Activated B cell treated with CpG ODN at 0.5 μM for 24 hours (primary cell): ENCODE results near the gene APBA2. TPM values are rescaled to one million over a fixed set of nuclear protein-coding genes. Genes with fewer than 3 reads are reported as not detected.

Source experiments
- ATAC-seq: fragments of 200-7000 bp; cut with Tn5 transposase; one replicate; pipeline ENCODE4 v1.10.0; 2021; ENCODE audit warnings: low read depth, mild to moderate bottlenecking, moderate library complexity
- CTCF ChIA-PET: fragments of 350-600 bp; sonication (Branson Sonifier 250); formaldehyde crosslinking; loops from one replicate; lab custom pipeline; 2021; ENCODE audit warnings: antibody characterized with exemption; lab: Charles Lee
- POLR2A ChIA-PET: fragments of 350-600 bp; sonication (Branson Sonifier 250); formaldehyde crosslinking; loops from one replicate; lab custom pipeline; 2021; ENCODE audit warnings: antibody characterized with exemption; lab: Charles Lee
- DNase-seq: peaks from one replicate; pipeline ENCODE4 v3.0.0; 2022
- H3K27ac Mint-ChIP-seq: one replicate; pipeline ENCODE4 v1.8.0; 2020; ENCODE audit warnings: mixed read lengths
- H3K27me3 Mint-ChIP-seq: one replicate; pipeline ENCODE4 v1.8.0; 2021; ENCODE audit warnings: mixed read lengths
- H3K36me3 Mint-ChIP-seq: one replicate; pipeline ENCODE4 v1.8.0; 2021; ENCODE audit warnings: low read depth, mixed read lengths
- H3K4me1 Mint-ChIP-seq: one replicate; pipeline ENCODE4 v1.8.0; 2021; ENCODE audit warnings: mixed read lengths
- H3K4me3 Mint-ChIP-seq: one replicate; pipeline ENCODE4 v1.8.0; 2020; ENCODE audit warnings: mild to moderate bottlenecking, mixed read lengths
- H3K9me3 Mint-ChIP-seq: one replicate; pipeline ENCODE4 v1.8.0; 2020; ENCODE audit warnings: mixed read lengths
- intact Hi-C: fragments of 100-400 bp; cut with micrococcal nuclease; formaldehyde crosslinking; loops from one replicate; pipeline ENCODE4 v1.15.1; 2024
- total RNA-seq: library from RNA; stranded (reverse); gene quantifications from 2 replicates; pipeline ENCODE4 v1.2.3, GENCODE V29; 2022
- TF ChIP-seq, protein P1 (sequence below): fragments of 200-600 bp; IDR thresholded peaks from one replicate; pipeline ENCODE4 v1.8.0; 2022; ENCODE audit warnings: antibody characterized with exemption, mild to moderate bottlenecking

The APBA2 gene
- total RNA-seq, 1 donor from 2014 or later = not detected

GRCh38 chr15:29014493-29014892, 128.7 kb downstream of the APBA2 start:
- intact Hi-C loops = no loop called here
- no peaks in the 10 kb centered on the region for H3K27me3 Mint-ChIP-seq
- no peak for ATAC-seq
- TF ChIP-seq, protein P1, sequence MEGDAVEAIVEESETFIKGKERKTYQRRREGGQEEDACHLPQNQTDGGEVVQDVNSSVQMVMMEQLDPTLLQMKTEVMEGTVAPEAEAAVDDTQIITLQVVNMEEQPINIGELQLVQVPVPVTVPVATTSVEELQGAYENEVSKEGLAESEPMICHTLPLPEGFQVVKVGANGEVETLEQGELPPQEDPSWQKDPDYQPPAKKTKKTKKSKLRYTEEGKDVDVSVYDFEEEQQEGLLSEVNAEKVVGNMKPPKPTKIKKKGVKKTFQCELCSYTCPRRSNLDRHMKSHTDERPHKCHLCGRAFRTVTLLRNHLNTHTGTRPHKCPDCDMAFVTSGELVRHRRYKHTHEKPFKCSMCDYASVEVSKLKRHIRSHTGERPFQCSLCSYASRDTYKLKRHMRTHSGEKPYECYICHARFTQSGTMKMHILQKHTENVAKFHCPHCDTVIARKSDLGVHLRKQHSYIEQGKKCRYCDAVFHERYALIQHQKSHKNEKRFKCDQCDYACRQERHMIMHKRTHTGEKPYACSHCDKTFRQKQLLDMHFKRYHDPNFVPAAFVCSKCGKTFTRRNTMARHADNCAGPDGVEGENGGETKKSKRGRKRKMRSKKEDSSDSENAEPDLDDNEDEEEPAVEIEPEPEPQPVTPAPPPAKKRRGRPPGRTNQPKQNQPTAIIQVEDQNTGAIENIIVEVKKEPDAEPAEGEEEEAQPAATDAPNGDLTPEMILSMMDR = no peak
- H3K36me3 Mint-ChIP-seq = no peaks in the 10 kb centered on the region
- no peak for DNase-seq
- no peak overlapping the region for H3K4me3 Mint-ChIP-seq
- H3K4me1 Mint-ChIP-seq = no peaks in the 10 kb centered on the region
- POLR2A ChIA-PET = interaction anchor here (0.6 kb wide), 1 partner anchor 16 kb away, joined by 4 read pairs; no protein-coding TSS in a partner anchor
- CTCF ChIA-PET = no interaction called here
- H3K9me3 Mint-ChIP-seq = no peaks in the 10 kb centered on the region
- no peak overlapping the region for H3K27ac Mint-ChIP-seq

- ChIA-PET POLR2A (no interaction called here), CTCF (no interaction called here)
- intact Hi-C loops = no loop called here
- no peaks in the 10 kb centered on the region for H3K36me3 Mint-ChIP-seq
- H3K4me3 Mint-ChIP-seq = no peak overlapping the region
- H3K9me3 Mint-ChIP-seq = no peaks in the 10 kb centered on the region
- TF ChIP-seq, protein P1 = no peak
- no peak for ATAC-seq
- DNase-seq = no peak
- H3K27ac Mint-ChIP-seq = no peak overlapping the region
- no peaks in the 10 kb centered on the region for H3K27me3 Mint-ChIP-seq
- no peaks in the 10 kb centered on the region for H3K4me1 Mint-ChIP-seq
Observed at GRCh38 chr15:29016518-29016917, 130.7 kb downstream of the APBA2 start.

DNA sequence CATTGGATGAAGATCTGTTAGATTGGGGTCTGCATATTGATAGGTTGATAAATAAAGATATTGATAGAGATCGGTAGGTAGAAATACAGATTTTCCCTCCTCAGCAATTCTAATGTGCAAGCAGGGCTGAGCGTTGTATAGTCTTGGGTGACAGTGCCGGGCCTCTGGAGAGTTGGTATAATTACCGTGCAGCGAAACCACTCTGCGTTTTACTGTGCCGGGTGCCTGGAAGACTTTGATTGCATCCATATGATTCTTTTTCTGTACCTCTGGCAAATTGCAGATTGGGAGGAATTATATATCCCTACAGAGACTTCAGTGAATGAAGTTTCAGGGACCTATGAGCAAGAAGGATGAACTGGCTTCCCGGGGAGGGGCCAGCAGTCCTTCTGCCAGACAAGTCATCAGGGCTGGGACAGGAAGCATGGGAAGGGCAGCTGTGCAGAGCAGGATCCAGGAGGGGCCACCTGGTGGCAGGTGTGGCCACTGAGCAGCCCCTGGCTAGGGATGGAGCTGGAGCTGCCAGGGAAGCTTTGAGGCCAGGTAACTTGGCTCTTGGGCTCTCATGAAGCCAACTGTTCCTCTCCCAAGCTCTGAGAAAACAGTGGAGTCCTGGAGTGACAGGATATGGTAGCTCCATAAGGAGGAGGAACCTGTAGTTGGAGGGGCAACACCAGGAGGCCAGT, 132.5 kb downstream of the APBA2 start:
- Mint-ChIP-seq H3K9me3 (no peaks in the 10 kb centered on the region), H3K27ac (no peak overlapping the region), H3K4me1 (no peaks in the 10 kb centered on the region), H3K27me3 (no peaks in the 10 kb centered on the region), H3K36me3 (no peaks in the 10 kb centered on the region), H3K4me3 (no peak overlapping the region)
- POLR2A ChIA-PET = no interaction called here
- DNase-seq (no peak), ATAC-seq (no peak)
- CTCF ChIA-PET = no interaction called here
- TF ChIP-seq, protein P1 = no peak
- intact Hi-C loops = no loop called here

- H3K4me1 Mint-ChIP-seq = no peaks in the 10 kb centered on the region
- ATAC-seq (no peak), DNase-seq (no peak)
- CTCF ChIA-PET = no interaction called here
- intact Hi-C loops = no loop called here
- H3K4me3 Mint-ChIP-seq = no peak overlapping the region
- no peak overlapping the region for H3K27ac Mint-ChIP-seq
- H3K36me3 Mint-ChIP-seq = no peaks in the 10 kb centered on the region
- no peaks in the 10 kb centered on the region for H3K27me3 Mint-ChIP-seq
- TF ChIP-seq, protein P1 = no peak
- POLR2A ChIA-PET = no interaction called here
- no peaks in the 10 kb centered on the region for H3K9me3 Mint-ChIP-seq
Observed at GRCh38 chr15:29018995-29019976, 133.5 kb downstream of the APBA2 start.

DNA sequence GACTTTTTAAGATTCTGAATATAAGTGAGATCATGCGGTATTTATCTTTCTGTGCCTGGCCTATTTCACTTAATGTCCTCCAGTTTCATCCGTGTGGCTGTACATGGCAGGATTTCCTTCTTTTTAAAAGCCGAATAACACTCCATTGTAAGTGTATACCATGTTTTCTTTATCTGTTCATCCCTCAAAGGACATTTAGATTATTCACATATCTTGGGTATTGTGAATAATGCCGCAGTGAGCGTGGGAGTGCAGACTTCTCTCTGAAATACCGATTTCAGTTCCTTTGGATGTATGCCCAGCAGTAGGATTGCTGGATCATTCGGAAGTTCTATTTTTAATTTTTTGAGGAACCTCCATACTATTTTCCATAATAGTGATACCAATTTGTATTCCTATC, 136.1 kb downstream of the APBA2 start:
- no peaks in the 10 kb centered on the region for H3K36me3 Mint-ChIP-seq
- ChIA-PET POLR2A (no interaction called here), CTCF (no interaction called here)
- no peak for ATAC-seq
- intact Hi-C loops = no loop called here
- no peaks in the 10 kb centered on the region for H3K9me3 Mint-ChIP-seq
- H3K4me3 Mint-ChIP-seq = no peak overlapping the region
- H3K4me1 Mint-ChIP-seq = no peaks in the 10 kb centered on the region
- TF ChIP-seq, protein P1 = no peak
- H3K27me3 Mint-ChIP-seq = no peaks in the 10 kb centered on the region
- H3K27ac Mint-ChIP-seq = no peak overlapping the region
- DNase-seq = no peak
